H1 (cell line): ENCODE measurements around the gene COMMD1. TPM values are rescaled to one million over a fixed set of nuclear protein-coding genes. Genes with fewer than 3 reads are reported as not detected.

ENCODE experiments used
- CTCF ChIA-PET: fragments of 300-600 bp; sonication (Branson Sonifier 250); formaldehyde crosslinking; loops from one replicate; lab custom pipeline; 2021; ENCODE audit not compliant: partially characterized antibody; lab: Charles Lee
- POLR2A ChIA-PET: fragments of 300-600 bp; sonication (Branson Sonifier 250); formaldehyde crosslinking; loops from one replicate; lab custom pipeline; 2021; ENCODE audit warnings: inconsistent platforms; ENCODE audit not compliant: partially characterized antibody; lab: Charles Lee
- DNase-seq, 2 experiments: peaks; one replicate each; pipeline versions ENCODE4 v3.0.0 to v3.0.0-alpha.2; 2010 to 2022; ENCODE audit warnings: low spot score in 2 of 2, low read depth in 1 of 2, mixed read lengths in 1 of 2
- FAIRE-seq: peaks from 2 replicates; lab custom pipeline; 2011; peaks lifted over from hg19 to GRCh38; lab: Jason Lieb, UNC
- H2AFZ ChIP-seq: 2 replicates; pipeline ENCODE4 v1.8.1; 2012; ENCODE audit warnings: low read length, inconsistent platforms
- H2AK5ac ChIP-seq: 2 replicates; pipeline ENCODE4 v1.6.1; 2013; ENCODE audit warnings: low read depth, low read length
- H2BK120ac ChIP-seq: replicated peaks from 2 replicates; pipeline ENCODE3; 2013; ENCODE audit warnings: low read depth, low read length, inconsistent platforms
- H2BK12ac ChIP-seq: 2 replicates; pipeline ENCODE4 v1.6.1; 2013; ENCODE audit warnings: low read depth, low read length
- H2BK15ac ChIP-seq: 2 replicates; pipeline ENCODE4 v1.6.1; 2013; ENCODE audit warnings: low read length
- H2BK20ac ChIP-seq: 2 replicates; pipeline ENCODE4 v1.6.1; 2013; ENCODE audit warnings: low read length
- H2BK5ac ChIP-seq: 2 replicates; pipeline ENCODE4 v1.6.1; 2013; ENCODE audit warnings: low read depth, low read length
- H3K14ac ChIP-seq: 2 replicates; pipeline ENCODE4 v1.6.1; 2013; ENCODE audit warnings: inconsistent platforms; ENCODE audit not compliant: insufficient read length
- H3K18ac ChIP-seq: 2 replicates; pipeline ENCODE4 v1.6.1; 2013; ENCODE audit warnings: low read length; ENCODE audit errors: extremely low read depth
- H3K23ac ChIP-seq: 2 replicates; pipeline ENCODE4 v1.6.1; 2013; ENCODE audit warnings: inconsistent platforms; ENCODE audit not compliant: insufficient read length
- H3K23me2 ChIP-seq: 2 replicates; pipeline ENCODE4 v1.6.1; 2013; ENCODE audit warnings: low read depth, low read length
- H3K27ac ChIP-seq: 2 replicates; pipeline ENCODE4 v1.6.1; 2011; ENCODE audit warnings: low read depth, low read length, inconsistent platforms
- H3K27me3 ChIP-seq, 4 experiments: replicated peaks in 1 of 4; 1 replicate in 1 of 4; 2 replicates in 3 of 4; pipeline versions ENCODE4 v1.6.1 to v1.8.1; 2011 to 2013; ENCODE audit warnings: low read length in 3 of 4, mild to moderate bottlenecking in 3 of 4, inconsistent platforms in 2 of 4, mixed read lengths in 2 of 4, moderate library complexity in 1 of 4; ENCODE audit not compliant: control insufficient read depth in 3 of 4, insufficient read depth in 3 of 4; ENCODE audit errors: extremely low read depth in 1 of 4
- H3K36me3 ChIP-seq, 4 experiments: 2 replicates each; pipeline versions ENCODE4 v1.6.1 to v1.8.1; 2011 to 2013; ENCODE audit warnings: mild to moderate bottlenecking in 4 of 4, low read length in 3 of 4, moderate library complexity in 2 of 4, control low read depth in 1 of 4, inconsistent platforms in 1 of 4; ENCODE audit not compliant: insufficient read depth in 4 of 4, control insufficient read depth in 2 of 4
- H3K4ac ChIP-seq: replicated peaks from 2 replicates; pipeline ENCODE3; 2013; ENCODE audit warnings: low read length, low read depth, mixed read lengths, inconsistent platforms; ENCODE audit not compliant: insufficient read length
- H3K4me1 ChIP-seq, 4 experiments: replicated peaks in 1 of 4; 1 replicate in 1 of 4; 2 replicates in 3 of 4; pipeline versions ENCODE4 v1.6.1 to v1.8.1; 2011 to 2013; ENCODE audit warnings: low read length in 3 of 4, inconsistent platforms in 2 of 4, mixed read lengths in 1 of 4; ENCODE audit not compliant: insufficient read depth in 4 of 4, control insufficient read depth in 3 of 4
- H3K4me2 ChIP-seq, 2 experiments: 2 replicates each; pipeline versions ENCODE4 v1.6.1 to v1.8.1; 2011 to 2013; ENCODE audit warnings: low read depth in 2 of 2, low read length in 2 of 2, control low read depth in 1 of 2, inconsistent platforms in 1 of 2, mild to moderate bottlenecking in 1 of 2; ENCODE audit not compliant: insufficient read depth in 1 of 2
- H3K4me3 ChIP-seq, 4 experiments: fragments of 200-600, 300-600 bp in 1 of 4; sonication (generic), shearing (Covaris generic), sonication (Bioruptor Twin) in 1 of 4; 2 replicates each; pipeline versions ENCODE4 v1.5.1 to v1.8.1; 2011 to 2016; ENCODE audit warnings: low read length in 4 of 4, low read depth in 3 of 4, control low read depth in 2 of 4, inconsistent platforms in 2 of 4, mild to moderate bottlenecking in 2 of 4, mixed read lengths in 1 of 4, moderate library complexity in 1 of 4; ENCODE audit not compliant: insufficient read depth in 2 of 4; ENCODE audit errors: extremely low read depth in 1 of 4
- H3K56ac ChIP-seq: replicated peaks from 2 replicates; pipeline ENCODE3; 2013; ENCODE audit warnings: low read depth, mild to moderate bottlenecking, mixed read lengths, low read length, inconsistent platforms; ENCODE audit not compliant: insufficient read length
- H3K79me1 ChIP-seq: 2 replicates; pipeline ENCODE4 v1.6.1; 2013; ENCODE audit warnings: low read depth, low read length, control low read depth
- H3K79me2 ChIP-seq, 2 experiments: 2 replicates each; pipeline versions ENCODE4 v1.6.1 to v1.8.1; 2012 to 2013; ENCODE audit warnings: low read length in 2 of 2, mild to moderate bottlenecking in 2 of 2, inconsistent platforms in 1 of 2; ENCODE audit not compliant: insufficient read depth in 2 of 2, control insufficient read depth in 1 of 2
- H3K9ac ChIP-seq, 4 experiments: replicated peaks in 1 of 4; 1 replicate in 1 of 4; 2 replicates in 3 of 4; pipeline versions ENCODE4 v1.6.1 to v1.8.1; 2011 to 2013; ENCODE audit warnings: low read depth in 3 of 4, low read length in 3 of 4, control low read depth in 2 of 4, mild to moderate bottlenecking in 2 of 4, moderate library complexity in 2 of 4, inconsistent platforms in 1 of 4; ENCODE audit errors: extremely low read depth in 1 of 4
- H3K9me3 ChIP-seq, 2 experiments: 2 replicates each; pipeline versions ENCODE4 v1.6.1 to v1.8.1; 2012 to 2013; ENCODE audit warnings: mild to moderate bottlenecking in 2 of 2, moderate library complexity in 2 of 2, control low read depth in 1 of 2, inconsistent platforms in 1 of 2, low read depth in 1 of 2, low read length in 1 of 2, mixed read lengths in 1 of 2; ENCODE audit not compliant: insufficient read depth in 2 of 2
- H4K20me1 ChIP-seq, 2 experiments: replicated peaks in 1 of 2; 2 replicates each; pipeline versions ENCODE3 to v1.8.1; 2011 to 2013; ENCODE audit warnings: inconsistent platforms in 2 of 2, low read length in 2 of 2, mild to moderate bottlenecking in 1 of 2; ENCODE audit not compliant: insufficient read depth in 2 of 2, control insufficient read depth in 1 of 2
- H4K5ac ChIP-seq: 2 replicates; pipeline ENCODE4 v1.6.1; 2013; ENCODE audit warnings: low read length, low read depth, mixed read lengths, inconsistent platforms; ENCODE audit not compliant: insufficient read length
- H4K8ac ChIP-seq: 2 replicates; pipeline ENCODE4 v1.8.0; 2013; ENCODE audit warnings: mild to moderate bottlenecking, moderate library complexity, low read length, inconsistent platforms; ENCODE audit not compliant: insufficient read depth; ENCODE audit errors: extremely low read depth
- H4K91ac ChIP-seq: replicated peaks from 2 replicates; pipeline ENCODE3; 2013; ENCODE audit warnings: low read length, mixed read lengths, inconsistent platforms; ENCODE audit not compliant: insufficient read length
- CREB1 ChIP-seq: IDR thresholded peaks from 2 replicates; pipeline ENCODE4 v1.6.1; 2012; ENCODE audit warnings: inconsistent platforms
- PHF8 ChIP-seq: fragments of 200-600 bp; sonication (generic); conservative IDR thresholded peaks from 2 replicates; pipeline ENCODE4 v1.7.1; 2012; ENCODE audit warnings: low read depth, mild to moderate bottlenecking, inconsistent platforms, low read length, moderate library complexity
- POLR2A ChIP-seq, 2 experiments: IDR thresholded peaks; 1 replicate in 1 of 2; 2 replicates in 1 of 2; pipeline ENCODE4 v1.6.1; 2011; ENCODE audit warnings: low read depth in 2 of 2, low read length in 2 of 2, mild to moderate bottlenecking in 2 of 2; ENCODE audit errors: control extremely low read depth in 1 of 2
- SIN3A ChIP-seq, 2 experiments: IDR thresholded peaks in 1 of 2; conservative IDR thresholded peaks in 1 of 2; 2 replicates each; pipeline ENCODE4 v1.6.1; 2011 to 2012; ENCODE audit warnings: low read length in 2 of 2, improper control_type of control experiment in 1 of 2, low read depth in 1 of 2, mild to moderate bottlenecking in 1 of 2
- SIX5 ChIP-seq: IDR thresholded peaks from 2 replicates; pipeline ENCODE4 v1.6.1; 2011; ENCODE audit warnings: mild to moderate bottlenecking, low read depth, low read length
- SP2 ChIP-seq: IDR thresholded peaks from 2 replicates; pipeline ENCODE4 v1.6.1; 2012; ENCODE audit warnings: mild to moderate bottlenecking, low read length, inconsistent platforms
- TBP ChIP-seq: IDR thresholded peaks from 2 replicates; pipeline ENCODE4 v1.6.1; 2011; ENCODE audit warnings: low read depth, low read length, improper control_type of control experiment
- ZNF274 ChIP-seq: IDR thresholded peaks from 2 replicates; pipeline ENCODE4 v1.7.0; 2012; ENCODE audit warnings: low read length, borderline replicate concordance; ENCODE audit errors: extremely low read depth
- WGBS, 2 experiments: shearing (Covaris generic) in 1 of 2; methylation state at CpG; one replicate each; pipeline versions ENCODE4 v1.1.6 to v1.1.7; 2013 to 2015; ENCODE audit warnings: low lambda C conversion rate in 2 of 2, mixed read lengths in 2 of 2, inconsistent platforms in 1 of 2, low coverage in 1 of 2, missing lambda C conversion rate in 1 of 2; ENCODE audit not compliant: insufficient replicate concordance in 2 of 2, insufficient coverage in 1 of 2, insufficient read length in 1 of 2; ENCODE audit errors: extremely low coverage in 1 of 2, missing lambda C conversion rate in 1 of 2; 5-methylcytosine and 5-hydroxymethylcytosine counted together
- polyA plus RNA-seq, 7 experiments: library from polyadenylated mRNA; depleted of rRNA in 3 of 7; stranded (reverse) in 5 of 7; unstranded in 2 of 7; fragments of >200 nt in 5 of 7; fragments of 200-250 nt in 2 of 7; gene quantifications; 1 replicate in 5 of 7; 2 replicates in 1 of 7; 4 replicates in 1 of 7; pipeline versions ENCODE4 v1.2.1 to v1.2.3, GENCODE V29; 2011 to 2013; ENCODE audit warnings: missing spikeins in 2 of 7, mixed read lengths in 2 of 7
- total RNA-seq: library from RNA; stranded (reverse); fragmentation: NEBNext Ultra II Directional; extraction: Animal tissue kit (Norgen Biotek cat#: 25700); gene quantifications from 2 replicates; pipeline ENCODE4 v1.2.1, GENCODE V29; 2021
- TF ChIP-seq, protein P1 (sequence below), 3 experiments: IDR thresholded peaks; 1 replicate in 2 of 3; 2 replicates in 1 of 3; pipeline versions ENCODE4 v1.5.1 to v1.6.1; 2011; ENCODE audit warnings: low read length in 3 of 3, mild to moderate bottlenecking in 3 of 3, inconsistent platforms in 2 of 3, low read depth in 1 of 3, moderate library complexity in 1 of 3; ENCODE audit not compliant: insufficient read depth in 1 of 3; ENCODE audit errors: control extremely low read depth in 1 of 3
- TF ChIP-seq, protein P2 (sequence below): IDR thresholded peaks from 2 replicates; pipeline ENCODE4 v1.6.1; 2012; ENCODE audit warnings: low read length, inconsistent platforms

COMMD1 gene
- total and polyA plus RNA-seq, 2 of the 8 experiments (the other 6 are each of a cell fraction or from before 2014, with no cell fraction given), result 23.5 to 28.3 TPM

DNA sequence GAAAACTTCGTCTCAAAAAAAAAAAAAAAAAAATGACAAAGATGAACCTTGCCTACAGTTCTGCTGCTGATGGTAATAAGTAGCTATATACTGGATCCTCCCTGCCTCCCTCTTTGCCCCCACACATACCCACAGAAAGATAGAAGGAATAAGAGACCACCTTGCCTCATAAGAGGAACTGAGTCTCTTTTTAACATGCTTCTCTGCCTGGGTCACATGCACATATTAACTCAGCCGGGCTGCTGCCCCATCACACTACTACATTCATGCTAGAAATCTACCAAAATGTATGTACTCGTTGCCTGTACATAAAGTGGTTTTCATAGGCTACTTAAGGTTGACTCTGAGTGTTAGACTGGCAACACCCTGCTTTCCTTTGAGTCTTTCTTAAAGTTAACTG lies 211.5 kb downstream of the COMMD1 start:
- Histone ChIP-seq H2BK20ac (no peak overlapping the region), H4K91ac (no peak overlapping the region), H3K4me3 (no peak overlapping the region), H3K18ac (no peak overlapping the region), H3K4me2 (no peak overlapping the region), H3K27me3 (no peaks in the 10 kb centered on the region), H2BK12ac (no peak overlapping the region), H4K20me1 (no peaks in the 10 kb centered on the region), H3K9ac (no peak overlapping the region), H3K4me1 (peaks cover 0 to 8% (median 2%) of the 10 kb centered on the region in 4 experiments; a peak in 2 of 7 replicates), H2AFZ (no peak overlapping the region), H2BK5ac (no peak overlapping the region), H2BK15ac (no peak overlapping the region; the same call in 1 of the 2 replicates), H3K36me3 (no peaks in the 10 kb centered on the region), H2BK120ac (no peak overlapping the region), H2AK5ac (no peak overlapping the region; the same call in 1 of the 2 replicates), H4K5ac (no peak overlapping the region), H4K8ac (no peak overlapping the region), H3K79me1 (no peaks in the 10 kb centered on the region), H3K9me3 (no peaks in the 10 kb centered on the region), H3K56ac (no peak overlapping the region), H3K23ac (no peak overlapping the region), H3K79me2 (no peaks in the 10 kb centered on the region), H3K27ac (no peak overlapping the region), H3K4ac (no peak overlapping the region), H3K23me2 (no peaks in the 10 kb centered on the region), H3K14ac (no peak overlapping the region)
- ChIA-PET POLR2A (interaction anchor here (0.6 kb wide), 1 partner anchor 39 kb away, joined by 3 read pairs; no protein-coding TSS in a partner anchor), CTCF (interaction anchor here (1.2 kb wide), 1 partner anchor 10 kb away, joined by 3 read pairs; no protein-coding TSS in a partner anchor)
- DNase-seq (no peak), FAIRE-seq (no peak)
- 89% methylated on average over 2 of the region's 3 CpGs; no CpG with 5 or more reads in 1 of the 2 experiments for WGBS, 2 experiments
- TF ChIP-seq ZNF274 (no peak), CREB1 (no peak), SP2 (no peak), TBP (no peak), SIN3A (conservative IDR thresholded peaks at IDR 0.05 in 1 of 2, IDR thresholded peaks at IDR 0.05 in 1 of 2; ENCODE audit: low read depth in 1 of 2, low read length in 2 of 2) (no peak), SIX5 (no peak), PHF8 (no peak), POLR2A (IDR thresholded peaks at IDR 0.05; ENCODE audit: control extremely low read depth in 1 of 2, low read depth in 2 of 2, low read length in 2 of 2) (no peak)
- TF ChIP-seq, protein P1, sequence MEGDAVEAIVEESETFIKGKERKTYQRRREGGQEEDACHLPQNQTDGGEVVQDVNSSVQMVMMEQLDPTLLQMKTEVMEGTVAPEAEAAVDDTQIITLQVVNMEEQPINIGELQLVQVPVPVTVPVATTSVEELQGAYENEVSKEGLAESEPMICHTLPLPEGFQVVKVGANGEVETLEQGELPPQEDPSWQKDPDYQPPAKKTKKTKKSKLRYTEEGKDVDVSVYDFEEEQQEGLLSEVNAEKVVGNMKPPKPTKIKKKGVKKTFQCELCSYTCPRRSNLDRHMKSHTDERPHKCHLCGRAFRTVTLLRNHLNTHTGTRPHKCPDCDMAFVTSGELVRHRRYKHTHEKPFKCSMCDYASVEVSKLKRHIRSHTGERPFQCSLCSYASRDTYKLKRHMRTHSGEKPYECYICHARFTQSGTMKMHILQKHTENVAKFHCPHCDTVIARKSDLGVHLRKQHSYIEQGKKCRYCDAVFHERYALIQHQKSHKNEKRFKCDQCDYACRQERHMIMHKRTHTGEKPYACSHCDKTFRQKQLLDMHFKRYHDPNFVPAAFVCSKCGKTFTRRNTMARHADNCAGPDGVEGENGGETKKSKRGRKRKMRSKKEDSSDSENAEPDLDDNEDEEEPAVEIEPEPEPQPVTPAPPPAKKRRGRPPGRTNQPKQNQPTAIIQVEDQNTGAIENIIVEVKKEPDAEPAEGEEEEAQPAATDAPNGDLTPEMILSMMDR (IDR thresholded peaks at IDR 0.05; ENCODE audit: control extremely low read depth in 1 of 3, insufficient read depth in 1 of 3, low read depth in 1 of 3, low read length in 3 of 3), result no peak
- TF ChIP-seq, protein P2, sequence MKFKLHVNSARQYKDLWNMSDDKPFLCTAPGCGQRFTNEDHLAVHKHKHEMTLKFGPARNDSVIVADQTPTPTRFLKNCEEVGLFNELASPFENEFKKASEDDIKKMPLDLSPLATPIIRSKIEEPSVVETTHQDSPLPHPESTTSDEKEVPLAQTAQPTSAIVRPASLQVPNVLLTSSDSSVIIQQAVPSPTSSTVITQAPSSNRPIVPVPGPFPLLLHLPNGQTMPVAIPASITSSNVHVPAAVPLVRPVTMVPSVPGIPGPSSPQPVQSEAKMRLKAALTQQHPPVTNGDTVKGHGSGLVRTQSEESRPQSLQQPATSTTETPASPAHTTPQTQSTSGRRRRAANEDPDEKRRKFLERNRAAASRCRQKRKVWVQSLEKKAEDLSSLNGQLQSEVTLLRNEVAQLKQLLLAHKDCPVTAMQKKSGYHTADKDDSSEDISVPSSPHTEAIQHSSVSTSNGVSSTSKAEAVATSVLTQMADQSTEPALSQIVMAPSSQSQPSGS, result no peak
